ENCODE measurements around the gene SYPL1.

DNA sequence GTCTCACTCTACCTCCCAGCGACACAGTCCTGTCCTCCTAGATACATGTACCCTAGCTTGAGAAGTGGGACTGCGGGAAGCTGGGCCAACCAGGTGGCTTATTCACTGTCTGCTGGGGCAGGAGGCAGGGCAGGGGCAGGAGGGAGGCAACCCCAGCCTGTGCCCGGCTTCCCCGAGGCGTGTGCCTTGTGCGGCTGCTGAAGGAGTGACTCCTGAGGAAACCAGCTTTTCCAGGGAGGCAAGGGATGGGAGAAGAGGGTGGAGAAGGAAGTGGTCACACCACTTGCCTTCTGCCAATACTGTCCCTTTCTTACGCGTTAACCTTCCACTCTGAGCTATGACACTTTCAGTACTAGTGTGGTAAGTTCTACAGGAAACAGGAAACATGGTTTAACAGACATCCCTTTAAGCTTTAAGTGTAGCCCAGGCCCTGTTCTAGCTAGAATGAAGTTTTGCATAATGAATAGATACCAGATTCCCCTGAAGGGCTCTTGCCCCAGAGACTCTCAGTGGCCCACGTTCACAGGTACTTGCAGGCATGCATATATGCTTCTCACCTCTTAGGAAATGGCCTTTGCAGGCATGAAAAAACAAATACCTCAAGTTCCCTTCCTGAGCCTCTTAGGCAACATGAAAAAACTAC, 40.6 kb downstream of the SYPL1 start:
- TF ChIP-seq, protein P1, sequence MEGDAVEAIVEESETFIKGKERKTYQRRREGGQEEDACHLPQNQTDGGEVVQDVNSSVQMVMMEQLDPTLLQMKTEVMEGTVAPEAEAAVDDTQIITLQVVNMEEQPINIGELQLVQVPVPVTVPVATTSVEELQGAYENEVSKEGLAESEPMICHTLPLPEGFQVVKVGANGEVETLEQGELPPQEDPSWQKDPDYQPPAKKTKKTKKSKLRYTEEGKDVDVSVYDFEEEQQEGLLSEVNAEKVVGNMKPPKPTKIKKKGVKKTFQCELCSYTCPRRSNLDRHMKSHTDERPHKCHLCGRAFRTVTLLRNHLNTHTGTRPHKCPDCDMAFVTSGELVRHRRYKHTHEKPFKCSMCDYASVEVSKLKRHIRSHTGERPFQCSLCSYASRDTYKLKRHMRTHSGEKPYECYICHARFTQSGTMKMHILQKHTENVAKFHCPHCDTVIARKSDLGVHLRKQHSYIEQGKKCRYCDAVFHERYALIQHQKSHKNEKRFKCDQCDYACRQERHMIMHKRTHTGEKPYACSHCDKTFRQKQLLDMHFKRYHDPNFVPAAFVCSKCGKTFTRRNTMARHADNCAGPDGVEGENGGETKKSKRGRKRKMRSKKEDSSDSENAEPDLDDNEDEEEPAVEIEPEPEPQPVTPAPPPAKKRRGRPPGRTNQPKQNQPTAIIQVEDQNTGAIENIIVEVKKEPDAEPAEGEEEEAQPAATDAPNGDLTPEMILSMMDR (IDR thresholded peaks at IDR 0.05; ENCODE audit: low read depth, low read length), result no peak
- 0 out of 2 replicates have a peak, but pooled peaks have one; percentile 2 for TF ChIP-seq MYC (IDR thresholded peaks at IDR 0.05; ENCODE audit: low read depth, low read length)
